Peyer's patch (tissue), 4 donors: ENCODE measurements around the gene EFCAB14.

Experiments used
- CTCF ChIP-seq, 6 experiments: fragments of 450-650 bp in 4 of 6; fragments of 200-600 bp in 2 of 6; sonication (generic) in 1 of 6; IDR thresholded peaks; one replicate each; pipeline ENCODE4 v1.5.1; 2017 to 2019; ENCODE audit warnings: antibody characterized with exemption in 6 of 6, mild to moderate bottlenecking in 3 of 6, moderate library complexity in 1 of 6
- POLR2A ChIP-seq, 2 donors: fragments of 450-650 bp; IDR thresholded peaks; one replicate each; pipeline ENCODE4 v1.5.1; 2017; ENCODE audit warnings: antibody characterized with exemption in 2 of 2, mild to moderate bottlenecking in 2 of 2, moderate library complexity in 2 of 2

- no peak for TF ChIP-seq CTCF (IDR thresholded peaks at IDR 0.05)
- peak in 1 of 2 donors; percentile 28 for TF ChIP-seq POLR2A (IDR thresholded peaks at IDR 0.05)
Observed at GRCh38 chr1:46667782-46668760, 50.8 kb downstream of the EFCAB14 start, which contains the start of gene ATPAF1.
